ENCODE results near the gene GOLGA7B.

GOLGA7B gene

GRCh38 chr10:97896756-97897358 is 47.2 kb downstream of the GOLGA7B start:
- no peak for DNase-seq

- DNase-seq = no peak
Observed at GRCh38 chr10:97898429-97898828, 48.8 kb downstream of the GOLGA7B start.

- DNase-seq = no peak
Observed at GRCh38 chr10:97901381-97901780, 51.7 kb downstream of the GOLGA7B start.

DNA sequence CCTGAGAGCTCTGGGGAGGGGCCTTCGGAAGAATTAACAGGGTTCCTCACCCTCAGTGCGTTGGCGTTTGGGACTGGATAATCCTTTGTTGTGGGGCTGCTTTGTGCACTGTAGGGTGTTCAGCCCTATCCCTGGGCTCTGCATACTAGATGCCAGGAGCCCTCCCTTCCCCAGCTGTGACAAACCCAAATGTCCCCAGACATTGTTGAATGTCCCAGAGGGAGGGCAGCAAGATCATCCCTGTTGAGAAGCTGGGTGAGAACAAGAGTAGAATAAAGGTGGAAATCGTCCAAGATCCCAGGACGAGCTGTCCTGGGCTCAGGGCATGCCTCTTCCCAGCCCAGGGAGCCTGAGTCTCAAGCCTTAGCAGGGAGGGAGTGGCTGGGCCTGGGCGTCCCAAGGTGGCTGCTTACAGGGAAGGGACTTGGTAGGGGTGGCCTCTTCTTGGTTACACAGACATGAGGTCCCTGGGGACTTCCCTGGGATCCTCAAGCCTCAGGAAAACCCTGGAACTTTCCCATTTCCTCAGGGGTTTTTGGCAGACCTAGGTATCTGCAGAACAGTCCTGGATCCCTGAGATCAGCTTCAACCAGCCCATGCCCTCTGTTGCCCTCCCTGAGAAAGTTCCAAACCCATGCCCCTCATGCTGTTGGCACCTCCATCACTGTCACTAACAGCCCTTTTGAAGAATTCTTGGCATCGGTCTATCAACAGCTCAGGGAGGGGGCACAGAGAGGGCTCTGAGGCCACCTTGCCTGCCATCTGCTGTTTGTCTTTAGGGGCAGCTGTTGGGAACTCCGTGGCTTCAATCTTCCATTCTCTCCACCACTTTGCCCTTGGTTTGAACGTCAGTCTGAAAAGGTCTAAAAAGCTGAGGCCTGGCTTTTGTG is 53.7 kb downstream of the GOLGA7B start:
- DNase-seq = no peak

GRCh38 chr10:97904018-97904381 is 54.4 kb downstream of the GOLGA7B start:
- DNase-seq = no peak

GRCh38 chr10:97904576-97904975 is 54.9 kb downstream of the GOLGA7B start:
- no peak for DNase-seq

- DNase-seq = no peak
Observed at GRCh38 chr10:97905276-97905675, 55.6 kb downstream of the GOLGA7B start.

GRCh38 chr10:97907211-97907610 is 57.6 kb downstream of the GOLGA7B start:
- DNase-seq = no peak

DNA sequence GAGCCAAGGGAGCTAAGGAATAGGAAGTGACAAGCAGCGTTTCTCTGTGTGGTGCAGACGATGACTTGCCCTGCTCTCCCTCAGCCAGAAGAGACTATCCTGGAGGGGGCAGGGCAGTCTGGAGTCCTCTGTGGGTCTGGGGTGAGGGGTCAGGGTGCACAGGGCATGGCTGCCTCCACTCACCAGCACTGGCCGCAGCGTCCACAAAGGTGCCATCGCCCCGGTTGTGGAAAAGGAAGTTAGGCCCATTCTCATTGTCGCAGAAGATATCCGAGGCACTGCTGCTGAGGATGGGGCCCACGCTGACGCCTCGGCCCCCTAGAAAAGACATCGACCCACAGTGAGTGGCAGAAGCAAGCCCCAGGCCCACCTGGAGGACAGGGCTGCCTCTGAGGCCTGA is 58.2 kb downstream of the GOLGA7B start:
- no peak for DNase-seq

DNA sequence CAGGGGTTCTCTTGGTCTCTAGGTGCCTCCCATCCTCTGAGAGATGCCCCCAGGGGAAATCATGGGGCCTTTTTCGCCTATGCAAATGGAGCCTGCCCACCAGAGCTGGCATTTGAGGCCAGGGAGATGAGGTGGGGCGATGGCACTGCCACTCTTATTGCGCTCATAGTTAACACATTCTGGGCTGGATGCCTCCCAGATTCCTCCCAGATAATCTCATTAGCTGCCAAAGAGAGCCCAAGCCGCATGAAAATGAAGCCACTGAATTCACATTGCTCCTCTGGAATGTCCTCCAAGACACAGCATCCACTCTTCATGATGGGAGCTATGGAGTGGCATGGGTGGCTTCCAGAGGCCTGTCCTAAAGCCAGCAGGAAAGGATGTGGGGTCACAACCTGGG is 61.0 kb downstream of the GOLGA7B start:
- no peak for DNase-seq

DNA sequence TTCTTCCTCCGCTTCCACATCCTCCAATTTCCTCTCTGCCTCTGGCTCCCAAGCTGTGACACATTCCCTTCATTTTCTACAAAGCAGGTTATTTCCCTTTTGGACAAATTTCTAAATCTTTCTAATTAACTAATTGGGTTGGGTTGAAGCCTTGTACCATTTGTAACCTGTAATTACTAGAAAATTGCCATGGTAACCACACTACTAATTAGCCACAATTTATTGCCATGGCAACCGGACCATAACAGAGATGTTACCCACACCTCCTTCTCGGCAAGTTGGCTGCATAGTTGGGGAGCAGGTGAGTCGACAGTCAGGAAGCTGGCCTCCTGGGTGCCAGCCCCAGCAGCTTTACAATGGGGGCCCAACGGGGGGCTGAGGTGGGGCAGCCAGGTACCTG is 61.6 kb downstream of the GOLGA7B start:
- DNase-seq = no peak

DNA sequence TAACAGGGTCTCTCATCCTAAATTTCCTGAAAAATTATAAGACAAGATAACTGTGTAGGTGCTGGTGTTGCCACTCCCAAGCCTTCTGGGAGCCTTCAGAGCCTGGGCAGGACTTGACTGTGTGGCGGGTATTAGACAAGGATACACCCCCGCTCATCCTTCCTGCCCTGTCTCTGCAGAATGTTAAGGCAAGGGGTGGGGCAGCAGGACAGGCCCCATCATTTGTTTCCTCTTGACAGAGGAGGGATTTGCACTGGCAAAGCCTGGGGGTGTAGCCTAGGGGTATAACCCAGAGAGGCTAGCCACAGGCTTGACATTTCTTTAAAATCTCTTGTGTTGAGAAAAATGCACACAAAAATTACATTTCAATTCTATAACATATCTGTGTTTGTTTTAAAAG is 63.5 kb downstream of the GOLGA7B start:
- no peak for DNase-seq

GRCh38 chr10:97913614-97914013 is 64.0 kb downstream of the GOLGA7B start:
- DNase-seq = no peak

- no peak for DNase-seq
Observed at GRCh38 chr10:97914171-97914836, 64.7 kb downstream of the GOLGA7B start.

DNA sequence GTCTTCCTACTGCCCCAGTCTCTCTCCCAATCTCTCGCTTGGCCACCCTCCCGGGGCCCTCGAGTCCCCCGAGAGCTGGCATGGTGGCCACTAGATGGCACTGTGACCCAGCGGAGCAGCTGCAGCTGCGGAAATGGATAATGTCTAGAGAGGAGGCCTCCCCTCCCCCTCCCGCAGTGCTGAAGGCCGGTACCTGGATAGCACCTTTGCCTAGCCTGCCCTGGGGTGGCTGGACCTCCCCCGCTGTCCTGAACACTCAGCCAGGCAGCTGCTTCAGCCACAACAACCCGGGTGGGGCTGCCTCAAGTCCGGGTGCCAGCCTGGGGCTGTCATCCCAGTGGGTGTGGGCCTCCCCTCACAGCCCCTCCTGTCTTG is 65.2 kb downstream of the GOLGA7B start:
- peak; percentile 78 for DNase-seq

DNA sequence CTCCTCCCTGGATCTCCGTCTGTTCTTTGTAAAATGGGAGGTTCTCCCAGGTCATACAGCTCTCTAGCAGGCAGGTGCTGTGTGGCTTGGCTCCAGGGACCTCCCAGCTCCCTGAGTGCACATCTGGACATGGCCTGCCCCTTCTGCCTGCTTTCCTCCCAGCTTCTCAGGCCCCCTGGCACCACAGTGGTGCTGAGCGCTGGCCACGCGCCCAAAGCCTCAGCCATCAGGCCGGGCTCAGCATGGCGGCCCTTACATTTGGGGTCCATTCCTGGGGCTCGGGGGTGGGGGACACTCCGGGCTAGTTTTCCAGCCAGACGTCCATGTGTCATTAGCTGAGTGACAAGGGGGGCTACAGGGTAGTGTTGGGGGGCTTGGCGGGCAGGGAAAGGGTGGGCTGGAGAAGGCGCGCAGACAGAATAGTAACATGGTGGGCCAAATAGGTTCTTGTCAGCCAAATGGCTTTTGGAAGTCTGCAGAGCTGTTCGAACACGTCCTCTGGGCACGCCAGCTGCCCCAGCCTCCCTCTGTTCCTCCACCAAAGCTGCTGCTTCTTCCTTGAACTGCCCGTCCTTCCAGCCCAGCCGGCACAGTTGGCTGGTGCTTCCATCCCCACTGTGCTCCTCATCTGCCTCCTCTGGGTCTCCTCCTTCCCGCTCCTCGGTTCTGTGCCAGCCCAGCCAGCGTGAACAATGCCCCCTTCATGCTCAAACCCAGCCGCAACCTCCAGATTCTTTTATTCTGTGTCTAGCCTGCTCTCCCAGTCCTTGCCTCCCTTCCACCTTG is 65.9 kb downstream of the GOLGA7B start:
- DNase-seq = no peak

DNA sequence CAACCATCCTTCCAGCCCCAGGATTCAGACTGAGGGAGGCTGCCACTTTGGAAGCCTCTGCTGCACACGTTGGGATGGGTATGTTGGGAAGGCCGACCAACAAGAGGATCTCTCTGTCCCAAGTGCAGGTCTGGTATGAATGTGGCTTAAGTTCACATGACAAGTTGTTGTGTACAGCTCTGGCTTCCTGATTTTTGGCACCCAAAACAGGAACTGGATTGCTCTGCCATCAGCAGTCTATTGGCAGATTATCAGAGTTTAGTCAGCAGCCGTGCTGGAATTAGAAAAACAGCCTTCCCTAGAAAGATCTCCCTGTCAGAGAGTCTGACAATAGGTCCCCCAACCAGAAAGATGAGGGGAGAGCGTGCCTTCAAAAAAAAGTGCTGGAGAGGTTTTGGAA is 66.9 kb downstream of the GOLGA7B start:
- DNase-seq = no peak

DNA sequence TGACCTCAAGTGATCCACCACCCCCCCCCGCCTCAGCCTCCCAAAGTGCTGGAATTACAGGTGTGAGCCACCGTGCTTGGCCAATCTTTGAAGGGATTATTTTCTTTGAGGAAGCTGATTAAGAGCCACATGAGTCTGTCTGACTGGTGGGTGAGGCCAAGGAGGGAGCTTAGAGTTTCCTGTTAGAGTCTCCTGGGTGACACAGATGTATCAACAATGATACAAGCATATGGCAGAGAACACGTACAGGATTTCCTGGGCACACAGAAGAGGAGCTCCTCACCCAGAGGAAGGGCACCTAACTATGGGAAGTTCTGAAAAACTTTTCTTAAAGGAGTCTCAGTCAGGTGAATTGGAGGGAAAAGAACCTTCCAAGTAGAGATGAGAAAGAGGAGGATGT is 69.4 kb downstream of the GOLGA7B start:
- DNase-seq = no peak

DNA sequence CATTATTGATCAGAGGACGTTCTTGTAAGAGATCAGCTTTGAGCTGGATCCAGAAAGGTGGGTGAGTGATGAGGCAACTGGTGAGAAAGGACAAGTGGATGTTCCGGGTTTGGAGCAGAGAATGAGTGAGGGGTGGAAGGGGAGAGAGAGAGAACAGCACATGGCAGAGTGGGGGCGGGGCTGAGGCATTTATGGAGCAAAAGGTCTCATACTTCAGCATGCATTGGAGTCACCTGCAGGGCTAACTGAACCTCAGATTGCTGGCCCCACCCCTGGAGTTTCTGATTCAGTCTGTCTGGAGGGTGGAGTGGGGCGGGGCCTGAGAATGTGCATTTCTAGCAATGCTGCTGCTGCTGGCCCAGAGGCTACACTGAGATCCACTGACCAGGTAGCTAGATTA is 71.2 kb downstream of the GOLGA7B start:
- DNase-seq = no peak
